ENCODE results near the gene TMEM9.

GRCh38 chr1:201098992-201099677 is 55.1 kb downstream of the TMEM9 start:
- no peak for TF ChIP-seq CTCF (IDR thresholded peaks at IDR 0.05)
- TF ChIP-seq POLR2A (IDR thresholded peaks at IDR 0.05) = no peak
